Germinal center (tissue), 1 donor: ENCODE data around the gene BET1.

Experiments used
- DNase-seq: peaks from one replicate; pipeline ENCODE4 v3.0.0; 2012; ENCODE audit warnings: mixed read lengths, low spot score

Gene BET1

DNA sequence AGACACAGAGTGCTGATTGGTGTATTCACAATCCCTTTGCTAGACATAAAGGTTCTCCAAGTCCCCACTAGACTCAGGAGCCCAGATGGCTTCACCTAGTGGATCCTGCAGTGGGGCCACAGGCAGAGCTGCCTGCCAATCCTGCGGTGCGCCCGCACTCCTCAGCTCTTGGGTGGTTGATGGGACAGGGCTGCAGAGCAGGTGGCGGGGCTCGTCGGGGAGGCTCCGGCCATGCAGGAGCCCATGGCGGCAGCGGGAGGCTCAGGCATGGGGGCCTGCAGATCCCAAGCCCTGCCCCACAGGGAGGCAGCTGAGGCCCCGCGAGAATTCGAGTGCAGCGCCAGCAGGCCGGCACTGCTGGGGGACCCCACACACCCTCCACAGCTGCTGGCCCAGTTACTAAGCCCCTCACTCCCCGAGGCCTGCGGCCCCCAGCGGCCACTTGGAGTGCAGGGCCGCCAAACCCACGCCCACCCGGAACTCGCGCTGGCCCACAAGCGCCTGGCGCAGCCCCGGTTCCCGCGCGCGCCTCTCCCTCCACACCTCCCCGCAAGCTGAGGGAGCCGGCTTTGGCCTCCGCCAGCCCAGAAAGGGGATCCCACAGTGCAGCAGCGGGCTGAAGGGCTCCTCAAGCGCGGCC, 7.7 kb upstream of the BET1 start:
- DNase-seq: no peak

DNA sequence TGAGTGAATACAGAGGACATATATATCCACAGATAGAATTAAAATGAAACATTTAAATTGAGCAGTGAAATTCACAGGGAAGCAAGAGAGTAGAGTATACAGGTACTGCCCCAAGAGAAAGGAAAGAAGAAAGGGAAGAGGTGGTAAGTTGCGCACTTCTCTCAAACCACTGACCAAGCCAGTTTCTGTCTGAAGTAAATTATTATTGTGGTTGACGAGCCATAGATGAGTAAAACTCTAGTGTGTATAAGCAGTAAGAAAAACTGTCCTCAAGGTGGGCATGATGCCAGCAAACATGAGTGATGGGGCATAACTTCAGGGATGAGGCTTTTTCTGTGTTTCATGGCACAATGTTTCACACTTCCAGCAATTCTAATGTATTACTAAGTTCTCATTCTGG, 4.4 kb upstream of the BET1 start:
- DNase-seq: no peak

DNA sequence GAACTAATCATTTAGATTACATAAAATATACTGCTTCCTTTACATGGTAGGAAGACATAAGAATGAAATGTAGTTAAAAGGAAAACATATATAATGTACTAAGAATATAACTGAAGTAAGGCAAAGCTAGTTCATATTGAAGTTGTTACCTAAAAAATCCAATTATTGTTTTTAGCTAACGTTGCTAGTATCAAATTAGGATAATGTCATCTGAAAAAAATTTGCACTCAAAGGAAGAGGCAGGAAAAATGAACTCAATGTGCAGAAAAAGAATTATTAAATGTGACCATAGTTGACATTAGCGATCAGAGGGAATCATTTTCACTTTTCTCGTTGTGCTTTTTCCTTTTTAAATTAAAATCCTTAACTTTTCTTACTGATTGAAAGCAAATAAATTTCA, 1.6 kb upstream of the BET1 start:
- DNase-seq: no peak

DNA sequence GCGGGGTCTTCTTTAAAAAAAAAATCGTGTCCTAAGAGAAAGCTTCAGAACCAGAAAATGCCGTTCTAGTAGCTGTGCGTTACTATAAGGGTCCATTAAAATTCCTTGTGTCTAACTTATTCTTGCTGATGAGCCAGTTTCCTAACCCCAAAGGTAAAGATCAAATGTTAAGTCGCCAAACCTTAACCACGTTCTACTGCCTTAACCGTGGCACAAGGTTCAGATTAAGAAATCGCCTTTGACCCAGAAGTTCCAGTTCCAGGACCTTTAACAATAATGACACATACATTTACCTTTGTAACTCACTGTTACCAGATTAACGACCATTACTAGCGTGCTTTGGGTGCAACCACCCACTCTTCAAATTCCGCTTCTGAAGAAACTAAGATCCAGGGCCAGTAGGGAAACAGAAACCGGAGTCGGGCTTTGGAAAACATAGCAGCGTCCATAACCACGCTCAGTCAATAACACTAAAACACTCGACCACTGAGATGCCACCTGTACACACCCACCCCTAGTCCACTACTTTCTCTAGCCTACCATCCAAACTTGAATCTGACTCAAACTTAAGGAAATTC, 620 bp downstream of the BET1 start:
- no peak for DNase-seq

DNA sequence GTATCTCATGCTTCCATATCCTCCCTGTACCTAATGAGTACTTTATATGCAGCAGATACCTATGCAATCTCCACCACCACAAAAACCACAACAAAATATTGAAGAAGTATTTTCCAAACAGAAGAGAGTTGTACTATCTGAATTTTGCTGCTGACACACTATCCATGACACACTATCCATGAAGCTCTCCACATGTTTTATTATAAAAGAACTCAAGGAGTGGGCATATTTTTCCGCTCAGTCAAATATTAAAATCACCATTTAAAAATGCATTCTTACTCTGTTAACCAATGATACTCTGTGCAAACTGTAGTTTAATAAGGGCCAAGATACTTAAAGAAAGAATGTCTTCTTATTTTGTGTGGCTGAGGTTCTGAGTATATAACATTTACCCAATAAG, 2.8 kb downstream of the BET1 start:
- DNase-seq: no peak

DNA sequence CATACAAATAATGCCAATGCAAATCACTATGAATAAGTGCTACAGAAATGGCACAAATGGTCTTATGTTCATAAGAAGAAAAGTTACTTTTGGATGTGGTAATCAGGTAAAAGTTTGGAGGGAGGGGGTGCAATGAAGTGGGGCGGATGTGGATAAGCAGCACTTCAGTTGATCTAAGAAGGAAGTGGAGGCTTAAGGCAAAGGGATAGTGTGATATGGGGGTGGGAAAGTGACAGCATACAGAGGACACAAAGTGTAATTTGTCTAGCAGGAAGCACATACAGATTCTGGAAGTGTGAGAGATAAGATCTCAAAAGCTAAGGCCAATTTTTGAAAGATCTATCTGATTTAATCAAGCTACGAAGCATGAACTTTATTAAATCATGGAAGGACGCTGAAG, 6.3 kb downstream of the BET1 start:
- no peak for DNase-seq

DNA sequence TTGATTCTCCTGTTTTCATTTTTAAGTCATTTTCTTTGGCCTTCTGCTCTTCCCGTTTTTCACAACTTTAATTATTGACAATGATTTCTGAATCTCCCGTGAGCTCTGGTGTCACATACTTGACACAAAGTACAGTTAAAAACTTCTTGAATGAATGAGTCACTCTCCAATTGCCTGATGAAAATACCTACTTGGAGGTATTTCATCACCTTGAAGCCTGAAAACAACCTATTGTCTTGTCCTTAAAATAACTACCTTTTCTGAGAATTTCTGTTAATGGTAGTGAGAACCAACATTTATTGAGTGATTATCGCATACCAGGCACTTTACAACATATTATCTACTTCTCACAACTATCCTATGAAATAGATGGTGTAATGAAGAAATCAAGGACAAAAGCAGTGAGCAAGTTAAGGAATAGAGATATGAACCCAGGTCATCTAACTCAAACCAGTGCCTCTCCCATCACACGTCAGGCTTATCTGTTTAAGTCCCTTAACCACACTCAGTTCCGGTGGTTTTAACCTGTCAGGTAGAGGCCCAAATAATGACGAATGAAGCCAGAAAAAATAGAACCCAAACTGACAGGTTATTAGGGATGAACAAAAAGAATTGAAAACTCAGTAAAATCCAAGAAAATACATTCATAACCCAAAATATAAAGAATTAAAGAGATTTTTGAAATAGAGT, 11.6 kb downstream of the BET1 start:
- no peak for DNase-seq

DNA sequence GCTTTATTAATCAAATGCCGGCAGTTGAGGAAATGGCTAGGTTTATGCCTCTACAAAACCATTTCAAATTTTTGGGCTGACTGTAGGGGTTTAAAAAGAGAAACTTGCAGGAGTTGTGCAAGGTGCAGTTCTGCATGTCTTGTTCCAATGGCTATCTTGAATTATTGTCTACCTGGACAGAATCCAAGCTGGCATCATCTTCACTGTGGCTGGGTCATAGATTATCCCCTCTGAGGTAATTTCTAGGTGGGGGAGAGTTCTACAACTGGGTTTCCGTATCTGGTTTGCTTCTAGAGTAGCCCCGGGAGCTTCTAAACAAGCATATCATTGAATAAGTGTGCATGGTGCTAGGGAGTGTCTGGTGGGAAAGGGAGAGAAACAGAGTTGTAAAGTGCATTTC, 16.9 kb downstream of the BET1 start:
- no peak for DNase-seq

DNA sequence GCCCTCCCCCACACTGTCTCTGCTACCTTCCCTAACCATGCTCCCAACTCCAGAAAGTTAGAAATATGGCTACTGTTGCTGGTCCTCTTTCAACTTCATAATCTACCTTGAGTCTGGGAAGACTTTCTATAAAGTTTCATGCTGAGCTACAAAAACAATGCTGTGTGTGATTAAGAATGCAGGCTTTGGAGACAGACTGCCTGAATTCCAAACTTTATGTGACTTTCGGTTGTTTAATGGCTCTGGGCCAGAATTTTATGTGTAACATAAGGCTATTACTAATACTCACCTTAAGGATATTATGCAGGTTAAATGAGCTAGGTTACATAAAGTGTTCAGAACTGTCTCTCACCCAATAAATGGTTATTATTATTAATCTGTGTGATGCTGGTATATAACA, 19.1 kb downstream of the BET1 start:
- DNase-seq: no peak

DNA sequence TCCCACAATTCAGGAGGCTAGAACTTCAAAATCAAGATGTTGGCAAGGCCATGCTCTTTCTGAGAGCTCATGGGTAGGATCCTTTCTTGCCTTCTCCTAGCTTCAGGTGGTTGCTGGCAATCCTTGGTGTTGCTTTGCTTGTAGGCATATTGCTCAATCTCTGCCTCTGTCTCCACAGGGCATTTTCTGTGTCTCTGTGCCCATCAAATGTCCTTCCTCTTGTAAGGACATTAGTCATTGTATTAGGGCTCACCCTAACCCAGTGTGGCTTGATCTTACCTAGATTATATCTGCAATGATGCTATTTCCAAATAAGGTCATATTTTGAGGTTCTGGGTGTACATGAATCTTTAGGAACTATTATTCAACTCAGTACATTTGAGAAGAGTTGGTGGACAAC, 20.1 kb downstream of the BET1 start:
- DNase-seq: no peak

DNA sequence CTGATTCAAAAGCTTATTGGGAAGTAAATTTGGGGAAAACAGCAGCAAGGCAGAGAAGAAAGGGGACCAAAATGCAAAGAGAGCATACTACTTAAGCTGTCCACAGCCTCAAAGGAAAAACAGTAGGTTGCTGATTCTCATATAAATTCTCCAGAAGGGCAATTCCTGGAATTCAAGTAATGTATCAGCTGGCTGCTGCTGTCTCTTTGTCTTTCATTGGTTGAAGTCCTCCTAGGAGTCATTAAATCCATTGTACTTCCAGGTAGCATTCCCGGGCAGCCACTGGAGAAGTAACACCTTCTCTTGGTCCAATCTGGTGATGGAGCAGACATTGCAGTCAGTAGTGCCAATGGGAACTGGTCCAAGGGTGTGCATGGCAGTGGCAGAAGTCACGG, 22.7 kb downstream of the BET1 start:
- no peak for DNase-seq

DNA sequence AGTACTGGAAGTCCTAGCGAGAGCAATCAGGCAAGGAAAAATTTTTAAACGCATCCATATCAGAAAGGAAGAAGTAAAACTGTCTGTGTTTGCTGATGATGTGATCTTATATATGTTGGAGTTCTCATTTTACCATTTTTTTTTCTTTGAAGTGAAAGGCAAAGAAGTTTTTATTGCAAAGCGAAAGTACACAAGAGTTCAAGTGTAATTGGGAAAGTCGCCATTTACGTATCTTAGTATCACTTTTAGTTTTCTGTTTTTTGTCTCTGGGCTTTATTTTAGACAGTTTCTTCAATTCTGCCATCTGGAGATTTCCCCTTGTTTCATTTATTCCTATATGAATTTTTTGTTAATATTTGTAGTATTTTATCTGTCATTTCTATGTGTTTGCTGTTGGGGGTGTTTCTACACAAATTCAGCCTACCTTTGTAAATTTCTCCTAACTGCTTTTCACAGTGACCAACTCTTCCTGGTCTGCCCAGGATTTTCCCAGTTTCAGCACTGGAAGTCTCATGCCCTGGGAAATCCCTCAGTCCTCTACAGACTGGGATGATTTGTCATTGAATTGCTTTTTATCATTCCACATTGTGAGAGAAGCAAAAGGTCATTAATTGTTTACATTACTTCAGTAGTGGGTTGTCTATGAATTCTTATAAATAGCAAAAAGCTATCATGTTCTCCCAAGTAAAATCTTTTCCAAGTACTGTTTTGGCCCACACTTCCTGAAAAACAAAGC, 23.2 kb downstream of the BET1 start:
- no peak for DNase-seq

DNA sequence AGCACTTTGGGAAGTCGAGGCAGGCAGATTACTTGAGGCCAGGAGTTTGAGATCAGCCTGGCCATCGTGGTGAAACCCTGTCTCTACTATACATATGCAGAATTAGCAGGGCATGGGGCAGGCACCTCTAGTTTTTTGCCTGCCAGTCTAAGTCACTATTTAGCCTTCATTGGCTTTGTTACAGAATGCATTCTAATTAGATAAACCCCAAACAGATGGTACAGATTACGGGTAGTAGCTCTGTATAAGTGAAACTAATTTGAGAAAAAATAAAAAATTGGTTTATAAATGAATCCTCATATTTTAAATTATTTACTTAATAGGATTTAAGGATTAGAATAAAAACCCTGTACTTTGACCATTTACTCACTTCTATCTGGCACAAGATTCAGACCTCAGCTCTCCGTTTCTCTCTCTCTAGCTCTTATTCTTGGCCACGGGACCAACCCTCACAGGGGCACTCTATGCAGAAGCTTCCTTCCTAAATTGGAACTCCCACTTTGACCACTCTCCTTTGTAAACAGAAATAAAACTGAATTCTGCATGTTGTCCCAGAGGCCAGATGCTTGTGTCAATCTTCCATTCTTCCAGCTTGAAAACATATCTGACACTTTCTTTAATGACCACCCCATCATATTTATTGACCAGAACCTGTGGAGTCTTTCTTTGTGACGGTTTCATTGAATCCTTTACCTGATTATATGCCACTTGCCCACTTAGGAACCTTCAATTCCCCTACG, 26.8 kb downstream of the BET1 start:
- no peak for DNase-seq

DNA sequence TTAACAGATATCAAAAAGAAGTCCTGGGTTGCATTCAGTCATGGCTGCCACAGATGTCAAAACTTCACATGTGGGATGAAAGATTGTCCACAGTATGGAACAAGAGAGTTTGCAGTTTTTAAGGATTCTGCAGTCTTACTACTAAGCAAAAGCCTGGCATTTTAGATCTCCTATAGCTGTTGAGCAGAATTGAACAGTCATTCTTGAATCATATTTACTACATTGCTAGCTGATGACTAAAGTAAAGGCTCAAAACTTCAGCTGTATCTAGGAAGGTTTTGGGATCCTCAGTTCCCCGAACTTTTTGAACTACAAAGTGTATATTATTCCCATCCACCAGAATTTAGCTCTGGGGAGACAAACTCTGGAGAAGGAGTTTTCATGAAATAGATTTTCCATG, 31.0 kb downstream of the BET1 start:
- DNase-seq: no peak

DNA sequence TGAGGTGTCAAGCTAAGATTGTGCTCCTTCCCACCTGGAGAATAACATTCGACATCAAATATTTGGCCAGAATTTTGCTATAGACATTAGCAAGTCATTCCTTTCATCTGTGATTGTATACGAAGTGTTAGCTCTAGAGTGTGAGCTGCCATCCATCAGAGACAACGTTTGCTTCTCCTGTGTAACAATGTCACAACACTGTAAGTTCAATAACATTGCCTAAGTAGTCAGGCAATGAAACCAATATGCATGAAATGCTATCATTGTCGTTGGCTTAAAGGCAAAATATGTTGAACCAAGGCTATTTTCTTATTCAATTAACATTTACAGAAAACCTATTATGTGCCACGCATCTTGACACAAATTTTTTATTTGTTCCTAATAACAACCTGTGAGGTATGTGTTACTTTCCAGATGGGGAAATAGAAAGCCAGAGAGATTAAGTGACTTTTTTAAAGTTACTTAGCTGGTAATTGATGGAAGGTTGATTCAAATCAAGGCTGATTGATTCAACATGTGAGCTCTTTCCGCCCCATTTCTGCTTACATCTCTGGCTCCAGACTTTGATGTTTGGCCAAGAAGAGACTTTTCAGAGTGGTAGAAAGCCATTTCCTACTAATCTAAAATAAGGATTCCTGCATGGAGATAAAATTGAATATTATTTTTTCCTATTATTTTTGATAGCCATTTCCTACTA, 32.0 kb downstream of the BET1 start:
- DNase-seq: no peak

DNA sequence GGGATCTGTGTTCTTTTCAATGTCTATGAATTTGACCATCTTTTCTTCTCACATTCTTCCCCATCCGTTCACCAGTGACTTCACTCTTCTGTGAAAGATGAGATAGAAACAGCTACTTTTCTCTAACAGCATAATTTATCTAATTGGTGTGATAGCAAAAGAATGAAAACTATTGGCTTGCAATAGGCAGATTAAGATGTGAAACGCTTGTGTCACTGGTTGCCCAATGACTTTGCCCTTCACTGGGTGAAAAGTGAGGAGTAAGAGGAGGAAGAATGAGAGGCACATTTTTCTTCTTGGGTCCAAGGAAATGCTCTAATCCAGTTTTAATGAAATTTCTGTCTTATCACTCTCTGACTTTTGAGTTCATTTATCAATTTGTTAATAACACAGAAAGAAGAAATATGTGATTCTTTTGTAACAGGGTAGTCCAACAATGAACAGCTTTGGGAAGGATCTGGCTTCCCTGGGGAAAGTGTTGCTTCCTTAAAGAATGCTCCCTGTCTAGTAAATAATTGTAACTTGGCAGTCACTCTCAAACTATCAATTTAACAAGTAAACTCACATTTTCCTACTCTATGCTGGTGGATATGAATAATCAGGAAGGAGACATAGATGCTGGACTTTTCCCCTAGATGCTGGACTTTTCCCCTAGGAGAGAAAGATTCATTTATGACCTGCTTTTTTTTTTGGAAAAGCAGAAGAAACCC, 35.1 kb downstream of the BET1 start:
- no peak for DNase-seq

DNA sequence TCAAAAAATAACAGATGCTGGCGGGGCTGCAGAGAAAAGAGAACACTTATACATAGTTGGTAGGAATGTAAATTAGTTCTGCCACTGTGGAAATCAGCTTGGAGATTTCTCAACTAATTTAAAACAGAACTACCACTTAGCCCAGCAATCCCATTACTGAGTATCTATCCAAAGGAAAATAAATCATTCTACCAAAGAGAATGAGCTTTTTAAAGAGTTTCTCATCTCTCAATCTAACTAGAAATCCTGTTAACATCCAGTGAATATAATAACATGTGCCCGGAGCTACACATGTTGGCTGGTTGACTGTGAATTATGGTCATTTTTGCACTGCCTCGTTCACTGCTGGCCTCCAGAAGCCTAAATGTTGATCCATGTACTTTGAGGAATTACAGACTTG, 39.3 kb downstream of the BET1 start:
- DNase-seq: no peak

DNA sequence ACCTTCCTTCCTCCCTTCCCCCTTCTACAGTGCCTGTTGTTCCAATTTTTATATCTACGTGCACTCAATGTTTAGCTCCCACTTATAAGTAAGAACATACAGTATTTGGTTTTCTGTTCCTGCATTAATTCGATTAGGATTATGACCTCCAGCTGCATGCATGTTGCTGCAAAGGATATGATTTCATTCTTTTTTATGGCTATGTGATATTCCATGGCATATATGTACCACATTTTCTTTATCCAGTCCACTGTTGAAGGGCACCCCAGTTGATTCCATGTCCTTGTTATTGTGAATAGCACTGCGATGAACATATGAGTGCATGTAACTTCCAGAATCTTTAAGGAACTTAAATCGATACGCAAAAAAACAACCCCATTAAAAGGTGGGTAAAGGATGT, 39.9 kb downstream of the BET1 start:
- no peak for DNase-seq

DNA sequence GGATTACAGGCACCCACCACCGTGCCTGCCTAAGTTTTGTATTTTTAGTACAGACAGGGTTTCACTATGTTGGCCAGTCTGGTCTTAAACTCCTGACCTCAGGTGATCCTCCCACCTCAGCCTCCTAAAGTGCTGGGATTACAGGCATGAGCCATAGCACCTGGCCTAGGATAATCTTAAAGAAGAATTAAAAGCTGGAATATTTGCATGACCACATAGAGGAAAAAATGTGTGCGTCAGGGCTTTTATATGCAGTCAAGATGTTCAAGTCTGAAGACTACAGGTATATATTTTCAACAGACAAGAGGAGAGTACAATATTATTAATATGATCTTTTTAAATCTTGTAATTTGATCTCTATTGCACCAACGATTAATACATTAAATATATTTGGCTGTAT, 43.2 kb downstream of the BET1 start:
- no peak for DNase-seq

DNA sequence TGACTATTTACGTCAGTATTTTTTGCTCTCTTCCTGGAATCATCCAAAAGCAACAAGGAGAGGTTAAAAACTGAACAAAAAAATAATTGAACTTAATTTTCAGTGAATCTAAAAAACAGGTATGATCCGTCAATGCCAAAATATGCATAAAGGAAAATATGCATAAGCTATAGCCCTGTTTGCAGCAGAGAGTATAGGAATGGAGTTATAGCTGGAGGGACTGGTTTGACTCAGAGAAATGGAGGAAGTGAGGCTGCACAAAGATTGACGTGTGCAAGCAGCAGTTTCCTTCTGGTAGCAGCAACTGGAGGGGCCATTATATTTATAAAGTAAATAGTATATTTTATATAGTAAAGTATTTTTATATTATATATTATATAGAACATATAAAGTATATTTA, 45.5 kb downstream of the BET1 start:
- DNase-seq: no peak

DNA sequence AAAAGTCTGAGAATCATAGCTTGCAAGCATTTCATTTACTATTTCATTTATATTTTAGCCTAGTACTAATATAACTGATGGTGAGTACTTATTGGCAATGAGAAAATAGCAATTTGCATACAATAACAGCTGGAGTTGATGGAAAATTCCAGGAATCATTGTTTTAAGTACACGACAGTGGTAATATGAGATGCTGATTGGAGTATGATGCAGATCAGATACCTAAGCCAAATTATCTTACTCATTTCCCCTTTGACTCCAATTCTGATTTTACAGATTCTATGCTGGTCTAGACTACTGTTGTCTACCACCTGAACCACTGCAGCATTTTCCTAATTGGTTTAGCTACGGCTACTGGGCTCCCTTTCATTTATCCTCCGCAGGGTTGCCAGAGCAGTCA, 45.9 kb downstream of the BET1 start:
- no peak for DNase-seq
